H1 (cell line): Measurements from ENCODE around the gene HTR3E. TPM values are rescaled to one million over a fixed set of nuclear protein-coding genes. Genes with fewer than 3 reads are reported as not detected.

Experiments used
- polyA plus RNA-seq, 7 experiments: library from polyadenylated mRNA; depleted of rRNA in 3 of 7; stranded (reverse) in 5 of 7; unstranded in 2 of 7; fragments of >200 nt in 5 of 7; fragments of 200-250 nt in 2 of 7; gene quantifications; 1 replicate in 5 of 7; 2 replicates in 1 of 7; 4 replicates in 1 of 7; pipeline versions ENCODE4 v1.2.1 to v1.2.3, GENCODE V29; 2011 to 2013; ENCODE audit warnings: missing spikeins in 2 of 7, mixed read lengths in 2 of 7
- total RNA-seq: library from RNA; stranded (reverse); fragmentation: NEBNext Ultra II Directional; extraction: Animal tissue kit (Norgen Biotek cat#: 25700); gene quantifications from 2 replicates; pipeline ENCODE4 v1.2.1, GENCODE V29; 2021
- TF ChIP-seq, protein P1 (sequence below), 3 experiments: IDR thresholded peaks; 1 replicate in 2 of 3; 2 replicates in 1 of 3; pipeline versions ENCODE4 v1.5.1 to v1.6.1; 2011; ENCODE audit warnings: low read length in 3 of 3, mild to moderate bottlenecking in 3 of 3, inconsistent platforms in 2 of 3, low read depth in 1 of 3, moderate library complexity in 1 of 3; ENCODE audit not compliant: insufficient read depth in 1 of 3; ENCODE audit errors: control extremely low read depth in 1 of 3

HTR3E gene
- total and polyA plus RNA-seq, 2 of the 8 experiments (the other 6 are each of a cell fraction or from before 2014, with no cell fraction given), result not detected

DNA sequence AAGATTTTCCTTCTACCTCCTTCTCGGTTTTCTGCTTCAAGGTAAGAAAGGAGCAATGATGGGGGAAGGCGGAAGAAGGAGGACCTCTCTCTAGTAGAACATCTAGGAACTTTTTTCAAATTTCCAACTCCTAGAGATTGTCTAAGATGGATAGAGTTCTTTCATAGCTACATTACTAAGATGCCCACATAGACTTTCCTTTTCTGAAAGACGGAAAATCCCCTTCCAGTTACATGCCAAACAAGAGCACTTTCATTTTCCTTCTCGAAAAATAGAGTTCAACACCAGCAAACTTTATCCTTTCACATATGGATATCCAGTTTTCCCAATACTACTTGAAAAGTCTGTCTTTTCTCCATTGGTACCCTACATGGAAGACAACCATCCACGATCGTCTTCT, 692 bp downstream of the HTR3E start (continued):
- TF ChIP-seq, protein P1, sequence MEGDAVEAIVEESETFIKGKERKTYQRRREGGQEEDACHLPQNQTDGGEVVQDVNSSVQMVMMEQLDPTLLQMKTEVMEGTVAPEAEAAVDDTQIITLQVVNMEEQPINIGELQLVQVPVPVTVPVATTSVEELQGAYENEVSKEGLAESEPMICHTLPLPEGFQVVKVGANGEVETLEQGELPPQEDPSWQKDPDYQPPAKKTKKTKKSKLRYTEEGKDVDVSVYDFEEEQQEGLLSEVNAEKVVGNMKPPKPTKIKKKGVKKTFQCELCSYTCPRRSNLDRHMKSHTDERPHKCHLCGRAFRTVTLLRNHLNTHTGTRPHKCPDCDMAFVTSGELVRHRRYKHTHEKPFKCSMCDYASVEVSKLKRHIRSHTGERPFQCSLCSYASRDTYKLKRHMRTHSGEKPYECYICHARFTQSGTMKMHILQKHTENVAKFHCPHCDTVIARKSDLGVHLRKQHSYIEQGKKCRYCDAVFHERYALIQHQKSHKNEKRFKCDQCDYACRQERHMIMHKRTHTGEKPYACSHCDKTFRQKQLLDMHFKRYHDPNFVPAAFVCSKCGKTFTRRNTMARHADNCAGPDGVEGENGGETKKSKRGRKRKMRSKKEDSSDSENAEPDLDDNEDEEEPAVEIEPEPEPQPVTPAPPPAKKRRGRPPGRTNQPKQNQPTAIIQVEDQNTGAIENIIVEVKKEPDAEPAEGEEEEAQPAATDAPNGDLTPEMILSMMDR (IDR thresholded peaks at IDR 0.05; ENCODE audit: control extremely low read depth in 1 of 3, insufficient read depth in 1 of 3, low read depth in 1 of 3, low read length in 3 of 3), result no peak
